Body of pancreas (tissue), 4 donors: Measurements from ENCODE around the gene FLVCR1. TPM values are rescaled to one million over a fixed set of nuclear protein-coding genes. Genes with fewer than 3 reads are reported as not detected.

Experiments
- ATAC-seq: fragments of 150-250 bp; one replicate; pipeline ENCODE4 v1.9.1; 2016
- DNase-seq, 4 donors: peaks; one replicate each; pipeline ENCODE4 v3.0.0-alpha.2; 2019
- H3K27ac ChIP-seq, 4 donors: fragments of 200-600 bp; sonication (generic); 1 replicate in 3 of 4; 2 replicates in 1 of 4; pipeline versions ENCODE4 v1.5.1 to v1.6.1; 2016 to 2019; ENCODE audit warnings: mild to moderate bottlenecking in 1 of 4, mixed read lengths in 1 of 4, moderate library complexity in 1 of 4
- H3K27me3 ChIP-seq, 2 donors: fragments of 200-600 bp; sonication (generic); one replicate each; pipeline ENCODE4 v1.6.0; 2016; ENCODE audit warnings: mild to moderate bottlenecking in 1 of 2
- H3K36me3 ChIP-seq, 2 donors: fragments of 200-600 bp; sonication (generic); replicated peaks in 1 of 2; 2 replicates each; pipeline ENCODE4 v1.5.1; 2016; ENCODE audit warnings: low read depth in 2 of 2; ENCODE audit not compliant: insufficient read depth in 1 of 2
- H3K4me1 ChIP-seq: fragments of 200-600 bp; sonication (generic); one replicate; pipeline ENCODE4 v1.6.0; 2016
- H3K4me3 ChIP-seq, 2 donors: fragments of 200-600 bp; sonication (generic); 1 replicate in 1 of 2; 2 replicates in 1 of 2; pipeline ENCODE4 v1.5.1; 2016 to 2019
- H3K9me3 ChIP-seq, 3 donors: fragments of 200-600 bp; sonication (generic); 1 replicate in 2 of 3; 2 replicates in 1 of 3; pipeline ENCODE4 v1.5.1; 2016
- POLR2A ChIP-seq, 3 donors: fragments of 450-650 bp; IDR thresholded peaks; one replicate each; pipeline ENCODE4 v1.6.1; 2016; ENCODE audit warnings: antibody characterized with exemption in 3 of 3, mild to moderate bottlenecking in 2 of 3
- WGBS, 2 donors: methylation state at CpG; one replicate each; pipeline ENCODE4 v1.1.5; 2017; 5-methylcytosine and 5-hydroxymethylcytosine counted together
- intact Hi-C: fragments of 100-400 bp; cut with DNase I; formaldehyde crosslinking; loops from one replicate; pipeline ENCODE4 v1.15.1; 2023
- total RNA-seq, 2 donors: library from RNA; depleted of rRNA; stranded (reverse); fragments of >200 nt; gene quantifications; one replicate each; pipeline ENCODE4 v1.1.0, GENCODE V29; 2016
- TF ChIP-seq, protein P1 (sequence below), 7 experiments: fragments of 450-650 bp in 4 of 7; fragments of 200-600 bp in 3 of 7; sonication (generic) in 3 of 7; IDR thresholded peaks; one replicate each; pipeline ENCODE4 v1.5.1; 2016 to 2019; ENCODE audit warnings: antibody characterized with exemption in 7 of 7

FLVCR1 gene
- total RNA-seq, 2 donors from 2014 or later = 4.2 to 4.6 TPM

DNA sequence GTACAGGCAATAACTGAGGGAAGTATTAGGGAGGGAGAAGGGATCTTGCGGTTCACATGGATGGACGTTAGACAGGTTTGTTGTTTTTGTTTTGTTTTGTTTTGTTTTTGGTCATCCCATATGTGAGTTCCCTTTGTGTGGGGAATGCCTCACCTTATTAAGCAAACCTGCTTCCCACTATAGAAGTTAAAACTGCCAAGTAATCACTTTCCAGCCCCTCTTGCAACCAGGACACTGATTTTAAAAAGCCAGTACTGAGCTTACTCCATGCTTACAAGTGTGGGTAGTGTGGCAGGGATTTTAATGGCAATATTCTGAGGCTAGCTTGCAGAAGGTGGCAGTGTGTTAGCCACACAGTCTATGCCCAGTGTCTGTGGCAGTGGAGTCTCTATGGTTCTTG, 37.1 kb upstream of the FLVCR1 start:
- H3K9me3 ChIP-seq = peaks cover 0 to 6% (median 0%) of the 10 kb centered on the region in 3 donors
- H3K4me1 ChIP-seq = no peaks in the 10 kb centered on the region
- no peak for DNase-seq
- no peak overlapping the region for H3K4me3 ChIP-seq
- TF ChIP-seq POLR2A (IDR thresholded peaks at IDR 0.05) = no peak
- TF ChIP-seq, protein P1, sequence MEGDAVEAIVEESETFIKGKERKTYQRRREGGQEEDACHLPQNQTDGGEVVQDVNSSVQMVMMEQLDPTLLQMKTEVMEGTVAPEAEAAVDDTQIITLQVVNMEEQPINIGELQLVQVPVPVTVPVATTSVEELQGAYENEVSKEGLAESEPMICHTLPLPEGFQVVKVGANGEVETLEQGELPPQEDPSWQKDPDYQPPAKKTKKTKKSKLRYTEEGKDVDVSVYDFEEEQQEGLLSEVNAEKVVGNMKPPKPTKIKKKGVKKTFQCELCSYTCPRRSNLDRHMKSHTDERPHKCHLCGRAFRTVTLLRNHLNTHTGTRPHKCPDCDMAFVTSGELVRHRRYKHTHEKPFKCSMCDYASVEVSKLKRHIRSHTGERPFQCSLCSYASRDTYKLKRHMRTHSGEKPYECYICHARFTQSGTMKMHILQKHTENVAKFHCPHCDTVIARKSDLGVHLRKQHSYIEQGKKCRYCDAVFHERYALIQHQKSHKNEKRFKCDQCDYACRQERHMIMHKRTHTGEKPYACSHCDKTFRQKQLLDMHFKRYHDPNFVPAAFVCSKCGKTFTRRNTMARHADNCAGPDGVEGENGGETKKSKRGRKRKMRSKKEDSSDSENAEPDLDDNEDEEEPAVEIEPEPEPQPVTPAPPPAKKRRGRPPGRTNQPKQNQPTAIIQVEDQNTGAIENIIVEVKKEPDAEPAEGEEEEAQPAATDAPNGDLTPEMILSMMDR (IDR thresholded peaks at IDR 0.05) = no peak
- H3K27me3 ChIP-seq = no peaks in the 10 kb centered on the region
- H3K27ac ChIP-seq = no peak overlapping the region
- intact Hi-C loops = no loop called here
- ATAC-seq = no peak
- 80 to 85% methylated on average over 2 of the region's 2 CpGs for WGBS, 2 donors
- H3K36me3 ChIP-seq = no peaks in the 10 kb centered on the region

DNA sequence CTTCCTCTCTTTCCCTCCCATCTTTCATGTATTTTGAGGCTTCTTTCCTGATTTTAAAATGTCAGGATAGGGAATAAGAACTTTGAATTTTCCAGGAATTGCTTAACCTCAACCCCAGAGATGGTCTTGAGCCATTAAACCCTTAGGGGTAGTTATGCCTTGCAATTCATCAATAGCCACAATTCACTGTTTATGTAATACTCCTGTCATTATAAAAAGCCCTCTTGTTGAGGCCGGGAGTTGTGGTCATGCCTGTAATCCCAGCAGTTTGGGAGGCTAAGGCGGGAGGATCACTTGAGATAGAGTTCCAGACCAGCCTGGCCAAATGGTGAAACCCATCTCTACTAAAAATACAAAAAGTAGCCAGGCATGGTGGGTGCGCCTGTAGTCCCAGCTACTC, 35.1 kb upstream of the FLVCR1 start:
- Histone ChIP-seq H3K27ac (no peak overlapping the region), H3K4me1 (no peaks in the 10 kb centered on the region), H3K4me3 (no peak overlapping the region), H3K36me3 (no peaks in the 10 kb centered on the region), H3K27me3 (no peaks in the 10 kb centered on the region), H3K9me3 (peaks cover 0 to 11% (median 0%) of the 10 kb centered on the region in 3 donors)
- TF ChIP-seq POLR2A (IDR thresholded peaks at IDR 0.05) = no peak
- TF ChIP-seq, protein P1 (IDR thresholded peaks at IDR 0.05) = no peak
- DNase-seq (no peak), ATAC-seq (no peak)
- WGBS, 2 donors = 91 to 94% methylated on average over 3 of the region's 3 CpGs
- intact Hi-C loops = no loop called here

DNA sequence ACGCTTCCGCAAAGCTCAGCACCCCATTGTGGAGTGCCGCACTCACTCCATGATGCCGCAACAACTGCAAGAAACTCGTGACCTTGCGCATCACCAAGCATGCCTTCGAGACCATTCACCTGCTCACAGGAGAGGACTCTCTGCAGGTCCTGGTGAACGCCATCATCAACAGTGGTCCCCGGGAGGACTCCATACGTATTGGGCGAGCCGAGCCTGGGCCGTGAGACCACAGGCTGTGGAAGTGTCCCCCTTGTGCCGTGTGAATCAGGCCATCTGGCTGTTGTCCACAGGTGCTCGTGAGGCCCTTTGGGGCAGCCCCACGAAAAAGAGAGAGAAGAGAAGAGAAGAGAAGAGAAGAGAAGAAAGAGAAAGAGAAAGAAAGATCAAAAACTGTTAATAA, 33.9 kb upstream of the FLVCR1 start:
- H3K36me3 ChIP-seq = no peaks in the 10 kb centered on the region
- H3K4me3 ChIP-seq = no peak overlapping the region
- peaks cover 0 to 11% (median 0%) of the 10 kb centered on the region in 3 donors for H3K9me3 ChIP-seq
- H3K4me1 ChIP-seq = no peaks in the 10 kb centered on the region
- WGBS, 2 donors = 91 to 93% methylated on average over 16 of the region's 16 CpGs
- ATAC-seq (no peak), DNase-seq (no peak)
- TF ChIP-seq POLR2A (IDR thresholded peaks at IDR 0.05) = no peak
- TF ChIP-seq, protein P1 (IDR thresholded peaks at IDR 0.05) = no peak
- H3K27me3 ChIP-seq = no peaks in the 10 kb centered on the region
- intact Hi-C loops = no loop called here
- no peak overlapping the region for H3K27ac ChIP-seq

DNA sequence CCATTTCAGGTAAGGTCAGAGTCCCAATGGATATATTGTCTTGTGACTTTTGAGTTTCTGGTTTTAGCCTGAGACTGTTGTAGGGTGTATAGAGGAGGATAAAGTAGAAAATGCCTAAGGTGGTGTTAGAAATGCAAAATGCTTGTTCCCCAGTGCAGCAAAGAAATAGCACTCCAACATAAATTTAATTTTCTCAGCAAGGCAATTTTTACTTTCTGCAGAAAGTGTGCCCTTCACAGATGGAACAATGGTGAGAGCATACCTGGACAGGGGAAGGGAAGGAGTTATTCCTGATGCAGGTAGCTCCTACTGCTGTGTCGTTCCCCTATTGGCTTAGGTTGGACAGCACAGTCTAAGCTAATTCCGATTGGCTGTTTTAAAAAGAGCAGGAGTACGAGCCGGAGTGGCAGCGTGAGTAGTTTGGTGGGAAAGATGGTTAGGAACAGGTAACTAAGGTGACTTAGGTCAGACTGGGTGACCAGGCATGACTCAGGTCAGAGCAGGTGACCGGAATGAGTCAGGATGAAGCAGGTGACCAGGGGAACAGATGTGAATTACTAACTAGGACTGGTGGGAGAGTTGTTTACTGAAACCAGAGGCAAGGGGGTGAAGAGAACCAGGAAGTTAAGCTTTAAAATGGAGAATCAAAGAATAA, 32.1 kb upstream of the FLVCR1 start:
- intact Hi-C loops = no loop called here
- no peak for ATAC-seq
- H3K36me3 ChIP-seq = no peaks in the 10 kb centered on the region
- H3K4me3 ChIP-seq = no peak overlapping the region
- whole genome bisulfite sequencing, 2 donors = 87 to 89% methylated on average over 6 of the region's 6 CpGs
- no peak for DNase-seq
- no peaks in the 10 kb centered on the region for H3K4me1 ChIP-seq
- peaks cover 0 to 11% (median 0%) of the 10 kb centered on the region in 3 donors for H3K9me3 ChIP-seq
- no peaks in the 10 kb centered on the region for H3K27me3 ChIP-seq
- TF ChIP-seq POLR2A (IDR thresholded peaks at IDR 0.05) = no peak
- TF ChIP-seq, protein P1 (IDR thresholded peaks at IDR 0.05) = no peak
- no peak overlapping the region for H3K27ac ChIP-seq

DNA sequence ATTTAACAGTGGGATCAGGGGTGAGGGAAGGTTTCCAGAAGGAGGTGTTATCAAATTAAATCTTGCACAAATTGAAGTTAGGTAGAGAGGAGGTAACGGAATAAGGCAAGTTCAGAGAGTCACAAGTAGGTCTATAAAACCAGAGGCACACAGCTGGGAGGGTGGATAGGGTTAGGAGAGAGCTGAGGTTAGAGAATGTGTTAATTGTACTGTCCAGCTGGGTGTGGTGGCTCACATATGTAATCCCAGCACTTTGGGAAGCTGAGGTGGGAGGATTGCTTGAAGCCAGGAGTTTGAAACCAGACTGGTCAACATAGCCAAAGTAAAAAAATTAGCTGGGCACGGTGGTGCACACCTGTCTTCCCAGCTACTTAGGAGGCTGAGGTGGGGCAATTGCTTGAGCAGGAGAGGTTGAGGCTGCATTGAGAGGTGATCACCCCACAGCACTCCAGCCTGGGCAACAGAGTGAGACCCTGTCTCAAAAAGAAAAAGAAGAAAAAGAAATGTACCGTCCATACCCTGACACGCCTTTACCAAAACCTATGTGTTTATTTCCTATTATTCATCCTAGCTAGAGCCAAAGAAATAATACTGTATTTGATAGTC, 30.8 kb upstream of the FLVCR1 start:
- no peak for ATAC-seq

More for the DNA sequence above, 30.8 kb upstream of the FLVCR1 start:
- H3K27ac ChIP-seq = no peak overlapping the region
- intact Hi-C loops = no loop called here
- no peak for DNase-seq
- peaks cover 0 to 11% (median 0%) of the 10 kb centered on the region in 3 donors for H3K9me3 ChIP-seq
- H3K4me3 ChIP-seq = no peak overlapping the region
- TF ChIP-seq POLR2A (IDR thresholded peaks at IDR 0.05) = no peak
- TF ChIP-seq, protein P1 (IDR thresholded peaks at IDR 0.05) = no peak
- H3K36me3 ChIP-seq = no peaks in the 10 kb centered on the region
- WGBS, 2 donors = 93 to 99% methylated on average over 4 of the region's 4 CpGs
- H3K27me3 ChIP-seq = no peaks in the 10 kb centered on the region
- H3K4me1 ChIP-seq = no peaks in the 10 kb centered on the region
